ENCODE measurements around the gene CCL8. TPM values are rescaled to one million over a fixed set of nuclear protein-coding genes. Genes with fewer than 3 reads are reported as not detected.

The CCL8 gene
- total and polyA plus RNA-seq, 12 donors, result 0.38 to 17.5 (median 1.0) TPM; not detected in 2

GRCh38 chr17:34367486-34368195 is 48.4 kb downstream of the CCL8 start:
- no peak for ATAC-seq
- whole genome bisulfite sequencing, 2 donors, result 79% methylated on average over 9 of the region's 9 CpGs
- intact Hi-C loops (cut with DNase I), result loop anchor here in 2 of 10 donors (10.0 kb wide), 1 partner anchor 593 kb away; no protein-coding TSS in a partner anchor
- no peaks in the 10 kb centered on the region for H3K36me3 ChIP-seq
- no peak overlapping the region for H3K27ac ChIP-seq
- peaks cover 0 to 42% (median 12%) of the 10 kb centered on the region in 7 donors for H3K27me3 ChIP-seq
- DNase-seq, result no peak
- H3K4me3 ChIP-seq, result no peak overlapping the region
- no peak for TF ChIP-seq CTCF (IDR thresholded peaks at IDR 0.05)
- no peaks in the 10 kb centered on the region for H3K9me3 ChIP-seq
- peaks cover 0 to 53% (median 0%) of the 10 kb centered on the region in 9 donors for H3K4me1 ChIP-seq

GRCh38 chr17:34368196-34368945 is 49.1 kb downstream of the CCL8 start:
- TF ChIP-seq CTCF (IDR thresholded peaks at IDR 0.05), result no peak
- no peak overlapping the region for H3K4me3 ChIP-seq
- intact Hi-C loops (cut with DNase I), result loop anchor here in 2 of 10 donors (10.0 kb wide), 1 partner anchor 594 kb away; no protein-coding TSS in a partner anchor
- DNase-seq (no peak), ATAC-seq (no peak)
- WGBS, 2 donors, result 72 to 73% methylated on average over 9 of the region's 9 CpGs
- no peak overlapping the region for H3K27ac ChIP-seq
- peaks cover 0 to 53% (median 0%) of the 10 kb centered on the region in 9 donors for H3K4me1 ChIP-seq
- H3K9me3 ChIP-seq, result no peaks in the 10 kb centered on the region
- H3K36me3 ChIP-seq, result no peaks in the 10 kb centered on the region
- peaks cover 0 to 35% (median 9%) of the 10 kb centered on the region in 7 donors for H3K27me3 ChIP-seq

GRCh38 chr17:34368946-34369500 is 49.8 kb downstream of the CCL8 start:
- Histone ChIP-seq H3K27ac (no peak overlapping the region), H3K9me3 (no peaks in the 10 kb centered on the region), H3K4me3 (no peak overlapping the region), H3K27me3 (peaks cover 0 to 31% (median 4%) of the 10 kb centered on the region in 7 donors), H3K4me1 (peaks cover 0 to 53% (median 0%) of the 10 kb centered on the region in 9 donors), H3K36me3 (no peaks in the 10 kb centered on the region)
- WGBS, 2 donors, result 55 to 57% methylated on average over 4 of the region's 4 CpGs
- no peak for TF ChIP-seq CTCF (IDR thresholded peaks at IDR 0.05)
- peak in 3 of 8 donors; percentile 26 to 43 (median 35) for ATAC-seq
- intact Hi-C loops (cut with DNase I), result loop anchor here in 2 of 10 donors (10.0 kb wide), 1 partner anchor 594 kb away; no protein-coding TSS in a partner anchor
- DNase-seq, result no peak

GRCh38 chr17:34369571-34369970 is 50.3 kb downstream of the CCL8 start:
- Histone ChIP-seq H3K27ac (no peak overlapping the region), H3K9me3 (no peaks in the 10 kb centered on the region), H3K4me3 (no peak overlapping the region), H3K27me3 (peaks cover 0 to 25% (median 3%) of the 10 kb centered on the region in 7 donors), H3K4me1 (peaks cover 0 to 53% (median 0%) of the 10 kb centered on the region in 9 donors), H3K36me3 (no peaks in the 10 kb centered on the region)
- DNase-seq (no peak), ATAC-seq (no peak)
- WGBS, 2 donors, result 80 to 85% methylated on average over 3 of the region's 3 CpGs
- no peak for TF ChIP-seq CTCF (IDR thresholded peaks at IDR 0.05)
- intact Hi-C loops (cut with DNase I), result loop anchor here in 2 of 10 donors (10.0 kb wide), 1 partner anchor 595 kb away; no protein-coding TSS in a partner anchor
